Activated CD4-positive, CD25-positive, alpha-beta regulatory T cell (primary cell): ENCODE data around the gene FBXL4.

ENCODE experiments used
- DNase-seq, 4 experiments: peaks; one replicate each; lab custom pipeline; 2025; lab: John Stamatoyannopoulos, UW

Gene FBXL4

GRCh38 chr6:98824902-98825599 lies 122.7 kb downstream of the FBXL4 start:
- no peak for DNase-seq

GRCh38 chr6:98824162-98824901 lies 123.4 kb downstream of the FBXL4 start:
- no peak for DNase-seq

- DNase-seq = no peak
Observed at GRCh38 chr6:98823428-98824161, 124.2 kb downstream of the FBXL4 start.

GRCh38 chr6:98821756-98822405 lies 125.9 kb downstream of the FBXL4 start:
- DNase-seq = no peak
